ENCODE measurements around the gene PYGL. TPM values are rescaled to one million over a fixed set of nuclear protein-coding genes. Genes with fewer than 3 reads are reported as not detected.

The PYGL gene
- total and polyA plus RNA-seq, 10 of the 15 experiments (the other 5 are each of a cell fraction or from before 2014, with no cell fraction given), result 0.05 to 1.4 (median 0.79) TPM

- Histone ChIP-seq H3K36me3 (ENCODE audit: control insufficient read depth in 2 of 2, insufficient read depth in 2 of 2, low read length in 1 of 2) (no peaks in the 10 kb centered on the region), H3K4me2 (ENCODE audit: control insufficient read depth, insufficient read depth) (no peak overlapping the region), H3K27me3 (replicated peaks in 1 of 2; ENCODE audit: control insufficient read depth in 2 of 2, insufficient read depth in 2 of 2, low read length in 1 of 2) (no peaks in the 10 kb centered on the region; a peak in 1 of 4 replicates), H2AFZ (ENCODE audit: control insufficient read depth, low read depth, low read length) (no peak overlapping the region), H3K79me2 (ENCODE audit: control insufficient read depth, insufficient read depth, low read length) (no peaks in the 10 kb centered on the region), H3K4me3 (no peak overlapping the region), H3K9me3 (replicated peaks; ENCODE audit: control insufficient read depth, insufficient read depth, low read length) (no peaks in the 10 kb centered on the region; the same call in 2 of the 3 replicates), H4K20me1 (ENCODE audit: control insufficient read depth, insufficient read depth) (no peaks in the 10 kb centered on the region), H3K9ac (ENCODE audit: control insufficient read depth, insufficient read depth, low read length) (no peak overlapping the region), H3K4me1 (ENCODE audit: control insufficient read depth, insufficient read depth, low read length) (peaks cover 6% of the 10 kb centered on the region), H3K27ac (ENCODE audit: control insufficient read depth, insufficient read depth) (no peak overlapping the region)
- FAIRE-seq, result no peak
- CTCF ChIA-PET, result no interaction called here
- intact Hi-C loops (cut with micrococcal nuclease; ENCODE audit: unreplicated experiment), result no loop called here
- POLR2A ChIA-PET, result no interaction called here
- TF ChIP-seq BMI1 (IDR thresholded peaks at IDR 0.05; ENCODE audit: borderline replicate concordance) (no peak), ZNF622 (IDR thresholded peaks at IDR 0.05) (no peak), SMARCA5 (IDR thresholded peaks at IDR 0.05) (no peak), LARP7 (IDR thresholded peaks at IDR 0.05) (no peak), KDM1A (IDR thresholded peaks at IDR 0.05; ENCODE audit: borderline replicate concordance) (no peak), STAT3 (IDR thresholded peaks at IDR 0.05; ENCODE audit: low read depth, low read length) (no peak)
- ATAC-seq, result no peak
- no peak for DNase-seq (ENCODE audit: low read depth, low spot score)
- in situ Hi-C loops (cut with MboI), result no loop called here
- RAD21 ChIA-PET (ENCODE audit: unreplicated experiment), result no interaction called here
- SMC1A ChIA-PET (ENCODE audit: uncharacterized antibody, unreplicated experiment), result no interaction called here
- 34% methylated on average over 3 of the region's 3 CpGs for WGBS (ENCODE audit: insufficient coverage, insufficient replicate concordance, low lambda C conversion rate, missing lambda C conversion rate)
- BruUV-seq (replicated peaks), result no TSS peak
Observed at GRCh38 chr14:50926851-50927386, 17.4 kb downstream of the PYGL start.

DNA sequence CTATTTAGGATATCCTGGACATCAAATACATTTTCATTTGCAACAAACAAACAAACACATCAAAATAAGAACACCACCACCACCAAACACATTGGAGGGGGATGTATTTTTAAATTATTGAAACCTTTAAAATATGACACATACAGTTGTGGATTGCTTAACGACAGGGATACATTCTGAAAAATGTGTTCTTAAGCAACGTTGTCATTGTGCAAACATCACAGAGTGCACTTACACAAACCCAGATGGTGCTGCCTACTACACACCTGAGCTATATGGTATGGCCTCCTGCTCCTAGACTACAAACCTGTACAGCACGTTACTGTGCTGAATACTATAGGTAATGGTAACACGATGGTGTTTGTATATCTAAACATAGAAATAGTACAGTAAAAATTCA is 19.4 kb downstream of the PYGL start:
- intact Hi-C loops (cut with micrococcal nuclease; ENCODE audit: unreplicated experiment), result no loop called here
- POLR2A ChIA-PET, result no interaction called here
- Histone ChIP-seq H3K79me2 (ENCODE audit: control insufficient read depth, insufficient read depth, low read length) (no peaks in the 10 kb centered on the region), H3K27me3 (replicated peaks in 1 of 2; ENCODE audit: control insufficient read depth in 2 of 2, insufficient read depth in 2 of 2, low read length in 1 of 2) (no peaks in the 10 kb centered on the region), H3K9me3 (replicated peaks; ENCODE audit: control insufficient read depth, insufficient read depth, low read length) (no peaks in the 10 kb centered on the region; the same call in 2 of the 3 replicates), H3K27ac (ENCODE audit: control insufficient read depth, insufficient read depth) (no peak overlapping the region), H3K36me3 (ENCODE audit: control insufficient read depth in 2 of 2, insufficient read depth in 2 of 2, low read length in 1 of 2) (no peaks in the 10 kb centered on the region), H3K4me3 (no peak overlapping the region), H3K4me2 (ENCODE audit: control insufficient read depth, insufficient read depth) (no peak overlapping the region), H3K9ac (ENCODE audit: control insufficient read depth, insufficient read depth, low read length) (no peak overlapping the region), H2AFZ (ENCODE audit: control insufficient read depth, low read depth, low read length) (no peak overlapping the region), H3K4me1 (ENCODE audit: control insufficient read depth, insufficient read depth, low read length) (peaks cover 6% of the 10 kb centered on the region), H4K20me1 (ENCODE audit: control insufficient read depth, insufficient read depth) (no peaks in the 10 kb centered on the region)
- ATAC-seq, result no peak
- FAIRE-seq, result peak; percentile 31
- RAD21 ChIA-PET (ENCODE audit: unreplicated experiment), result no interaction called here
- DNase-seq (ENCODE audit: low read depth, low spot score), result no peak
- no TSS peak for BruUV-seq (replicated peaks)
- 14% methylated on average over 4 of the region's 4 CpGs for WGBS (ENCODE audit: insufficient coverage, insufficient replicate concordance, low lambda C conversion rate, missing lambda C conversion rate)
- in situ Hi-C loops (cut with MboI), result no loop called here
- SMC1A ChIA-PET (ENCODE audit: uncharacterized antibody, unreplicated experiment), result interaction anchor here (0.6 to 1.5 kb wide), 4 partner anchors 10 to 19 kb away, joined by 3 read pairs; no protein-coding TSS in a partner anchor
- CTCF ChIA-PET, result no interaction called here
- TF ChIP-seq ZNF622 (IDR thresholded peaks at IDR 0.05) (no peak), YY1 (IDR thresholded peaks at IDR 0.05; ENCODE audit: low read depth, low read length) (no peak), SREBF1 (IDR thresholded peaks at IDR 0.05; ENCODE audit: low read length) (no peak), BHLHE40 (IDR thresholded peaks at IDR 0.05; ENCODE audit: borderline replicate concordance in 1 of 2, low read depth in 2 of 2, low read length in 1 of 2) (no peak), ZZZ3 (IDR thresholded peaks at IDR 0.05; ENCODE audit: control insufficient read depth, insufficient read length, low read depth) (no peak), ETV6 (conservative IDR thresholded peaks at IDR 0.05 in 1 of 2, IDR thresholded peaks at IDR 0.05 in 1 of 2; ENCODE audit: borderline replicate concordance in 1 of 2, low read depth in 1 of 2) (no peak), FOXM1 (IDR thresholded peaks at IDR 0.05; ENCODE audit: low read depth, low read length) (no peak), RUNX3 (IDR thresholded peaks at IDR 0.05; ENCODE audit: low read length) (no peak)
